IPS-20b (cell line): Measurements from ENCODE around the gene TTC7B.

Experiments
- H3K27ac ChIP-seq: one replicate; pipeline ENCODE4 v1.5.1; 2013; ENCODE audit warnings: low read length
- H3K27me3 ChIP-seq: 2 replicates; pipeline ENCODE4 v1.6.1; 2013; ENCODE audit warnings: mild to moderate bottlenecking, low read length, inconsistent platforms; ENCODE audit not compliant: insufficient read depth
- H3K36me3 ChIP-seq: 2 replicates; pipeline ENCODE4 v1.6.1; 2013; ENCODE audit warnings: low read depth, mild to moderate bottlenecking, inconsistent platforms, low read length, moderate library complexity; ENCODE audit not compliant: insufficient read depth
- H3K4me1 ChIP-seq: 2 replicates; pipeline ENCODE4 v1.6.1; 2013; ENCODE audit warnings: mild to moderate bottlenecking, control low read depth, inconsistent platforms, low read length, moderate library complexity; ENCODE audit not compliant: insufficient read depth
- H3K4me3 ChIP-seq: 2 replicates; pipeline ENCODE4 v1.5.1; 2013; ENCODE audit warnings: mild to moderate bottlenecking, low read length, inconsistent platforms
- H3K9ac ChIP-seq: 2 replicates; pipeline ENCODE4 v1.6.1; 2013; ENCODE audit warnings: low read depth, mild to moderate bottlenecking, inconsistent platforms, low read length, moderate library complexity
- H3K9me3 ChIP-seq: 2 replicates; pipeline ENCODE4 v1.6.1; 2013; ENCODE audit warnings: mild to moderate bottlenecking, low read depth, low read length, inconsistent platforms; ENCODE audit not compliant: insufficient read depth

The TTC7B gene

GRCh38 chr14:90600619-90601018 lies 215.6 kb downstream of the TTC7B start:
- Histone ChIP-seq H3K9ac (no peak overlapping the region), H3K4me3 (no peak overlapping the region), H3K9me3 (no peaks in the 10 kb centered on the region), H3K27me3 (no peaks in the 10 kb centered on the region), H3K27ac (no peak overlapping the region), H3K36me3 (no peaks in the 10 kb centered on the region), H3K4me1 (peaks cover 26% of the 10 kb centered on the region; the same call in 1 of the 2 replicates)

DNA sequence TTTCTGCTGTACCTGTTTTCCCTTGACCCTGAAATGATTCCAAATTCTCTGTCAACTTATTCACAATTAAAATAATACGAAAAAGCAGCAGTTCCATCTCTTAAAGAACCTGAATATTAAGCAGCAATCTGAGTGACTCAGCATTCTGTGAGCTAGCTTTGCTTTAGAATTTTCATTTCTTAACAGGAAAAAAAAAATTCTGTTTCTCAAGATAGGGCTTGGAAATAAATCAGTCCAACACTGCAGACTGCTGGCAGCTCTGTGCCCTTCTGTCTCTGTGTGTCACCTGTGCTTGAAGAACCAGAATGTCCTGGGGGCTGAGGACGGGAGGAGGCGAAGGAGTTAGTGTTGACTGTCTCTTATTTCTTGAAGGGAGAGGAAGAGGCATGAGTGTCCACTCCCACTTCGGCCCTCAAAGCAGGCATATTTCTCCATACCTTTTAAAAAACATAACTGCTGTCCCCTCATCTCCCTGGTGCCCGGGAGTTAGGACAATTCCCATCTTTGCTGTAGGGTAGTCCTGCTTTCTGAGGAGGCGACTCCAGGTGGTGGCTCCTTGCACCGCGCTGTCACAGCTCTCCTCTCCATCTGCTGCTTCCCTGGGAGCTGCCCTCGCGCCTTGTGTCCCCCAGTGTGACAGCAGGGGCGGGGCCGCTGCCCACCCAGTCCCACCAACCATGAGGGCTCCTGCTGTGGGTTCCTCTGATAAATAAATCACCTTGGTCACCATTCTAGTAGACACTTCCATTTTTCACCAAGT lies 216.3 kb downstream of the TTC7B start:
- Histone ChIP-seq H3K36me3 (no peaks in the 10 kb centered on the region), H3K9ac (no peak overlapping the region), H3K27me3 (no peaks in the 10 kb centered on the region), H3K9me3 (no peaks in the 10 kb centered on the region), H3K4me3 (no peak overlapping the region), H3K27ac (no peak overlapping the region), H3K4me1 (peaks cover 19% of the 10 kb centered on the region; the same call in 1 of the 2 replicates)

DNA sequence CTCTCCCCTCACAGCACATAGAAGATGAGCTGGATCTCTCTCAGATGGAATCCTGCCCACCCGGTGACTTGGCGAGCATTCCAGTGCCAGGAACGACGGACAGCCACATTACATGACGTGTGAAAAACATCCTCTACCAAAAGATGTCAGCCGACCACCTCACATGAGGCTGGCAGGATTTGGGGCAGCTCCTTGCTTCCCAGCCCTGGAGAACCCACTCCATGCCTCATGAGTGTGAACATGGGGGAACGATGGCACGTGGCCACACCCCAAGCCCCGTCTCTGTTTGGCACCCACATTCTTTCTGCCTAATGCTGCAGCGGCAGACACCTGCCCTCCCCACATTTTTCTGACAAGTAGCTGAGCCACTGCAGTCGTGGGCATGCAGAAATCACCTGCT lies 216.9 kb downstream of the TTC7B start:
- H3K9me3 ChIP-seq: no peaks in the 10 kb centered on the region
- no peaks in the 10 kb centered on the region for H3K36me3 ChIP-seq
- no peak overlapping the region for H3K4me3 ChIP-seq
- no peak overlapping the region for H3K27ac ChIP-seq
- H3K9ac ChIP-seq: no peak overlapping the region
- H3K27me3 ChIP-seq: no peaks in the 10 kb centered on the region
- H3K4me1 ChIP-seq: peaks cover 13% of the 10 kb centered on the region; the same call in 1 of the 2 replicates

DNA sequence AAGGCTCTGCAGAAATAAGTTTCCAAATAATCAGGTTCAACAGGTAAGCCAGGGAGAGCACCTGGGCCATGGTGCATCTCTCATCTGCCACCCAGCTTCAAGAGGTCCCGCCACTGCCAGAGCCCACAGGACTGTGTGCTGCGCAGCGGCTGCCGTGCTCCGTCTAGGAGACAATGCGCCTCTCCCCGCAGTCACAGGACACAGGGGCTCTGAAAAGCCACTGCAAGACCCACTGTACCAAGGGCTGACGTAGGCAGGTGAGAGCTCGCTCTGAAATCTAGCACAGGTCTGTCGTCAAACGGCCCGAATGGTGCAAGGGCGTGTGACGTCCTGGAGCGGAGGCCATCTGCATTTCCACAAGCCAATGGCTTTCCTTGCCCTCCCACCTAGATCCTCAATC lies 218.3 kb downstream of the TTC7B start:
- Histone ChIP-seq H3K4me3 (no peak overlapping the region), H3K27me3 (no peaks in the 10 kb centered on the region), H3K9me3 (no peaks in the 10 kb centered on the region), H3K27ac (no peak overlapping the region), H3K9ac (no peak overlapping the region), H3K36me3 (no peaks in the 10 kb centered on the region), H3K4me1 (peaks cover 4% of the 10 kb centered on the region; the same call in 1 of the 2 replicates)

DNA sequence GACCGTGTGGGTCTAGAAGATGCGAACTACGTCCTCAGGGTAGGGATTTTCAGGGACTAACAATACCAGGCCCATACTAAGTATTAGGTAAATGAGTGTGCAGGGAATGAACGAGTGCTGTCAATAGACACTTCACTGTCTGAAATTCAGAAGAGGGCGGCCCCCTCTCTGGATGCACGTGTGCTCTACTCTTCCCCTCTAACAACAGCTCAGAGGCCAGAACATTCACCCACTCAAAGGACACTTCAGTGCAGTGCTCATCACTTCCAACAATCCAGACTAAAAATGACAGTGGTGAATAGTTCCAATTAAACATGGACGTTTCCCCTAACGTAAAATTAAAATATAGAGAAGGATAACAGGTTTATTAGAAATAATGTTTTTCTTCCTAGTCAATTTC lies 219.5 kb downstream of the TTC7B start:
- H3K9ac ChIP-seq: no peak overlapping the region
- peaks cover 4% of the 10 kb centered on the region; the same call in 1 of the 2 replicates for H3K4me1 ChIP-seq
- H3K4me3 ChIP-seq: no peak overlapping the region
- H3K27me3 ChIP-seq: no peaks in the 10 kb centered on the region
- H3K27ac ChIP-seq: no peak overlapping the region
- H3K36me3 ChIP-seq: no peaks in the 10 kb centered on the region
- H3K9me3 ChIP-seq: no peaks in the 10 kb centered on the region

GRCh38 chr14:90593254-90594040 lies 222.8 kb downstream of the TTC7B start:
- H3K4me3 ChIP-seq: no peak overlapping the region
- no peaks in the 10 kb centered on the region for H3K27me3 ChIP-seq
- H3K36me3 ChIP-seq: no peaks in the 10 kb centered on the region
- H3K27ac ChIP-seq: no peak overlapping the region
- H3K9ac ChIP-seq: no peak overlapping the region
- no peaks in the 10 kb centered on the region for H3K4me1 ChIP-seq
- no peaks in the 10 kb centered on the region for H3K9me3 ChIP-seq

- no peaks in the 10 kb centered on the region for H3K36me3 ChIP-seq
- no peaks in the 10 kb centered on the region for H3K9me3 ChIP-seq
- no peaks in the 10 kb centered on the region for H3K4me1 ChIP-seq
- no peak overlapping the region for H3K9ac ChIP-seq
- H3K27me3 ChIP-seq: no peaks in the 10 kb centered on the region
- no peak overlapping the region for H3K27ac ChIP-seq
- H3K4me3 ChIP-seq: no peak overlapping the region
Measured at GRCh38 chr14:90592655-90593054, 223.6 kb downstream of the TTC7B start.

DNA sequence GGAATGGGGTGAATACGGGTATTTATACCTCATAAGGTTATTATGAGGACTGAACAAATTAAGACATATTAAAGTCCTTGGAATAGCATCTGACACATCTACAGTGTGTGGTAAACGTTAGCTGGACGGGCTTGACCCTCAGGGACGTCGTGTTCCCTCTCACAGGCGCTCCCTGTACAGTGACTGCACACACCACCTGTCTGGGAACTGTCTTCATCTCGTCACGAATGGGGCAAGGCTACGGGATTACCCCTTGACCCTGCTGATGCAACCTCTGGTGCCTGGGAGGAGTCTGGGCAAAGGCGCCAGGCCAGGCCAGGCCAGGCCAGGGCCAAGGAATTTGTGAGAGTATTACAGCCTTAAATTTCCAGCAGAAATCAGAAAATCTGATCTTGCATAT lies 228.3 kb downstream of the TTC7B start:
- no peaks in the 10 kb centered on the region for H3K4me1 ChIP-seq
- no peak overlapping the region for H3K9ac ChIP-seq
- no peak overlapping the region for H3K4me3 ChIP-seq
- H3K27ac ChIP-seq: no peak overlapping the region
- no peaks in the 10 kb centered on the region for H3K36me3 ChIP-seq
- H3K27me3 ChIP-seq: no peaks in the 10 kb centered on the region
- no peaks in the 10 kb centered on the region for H3K9me3 ChIP-seq

GRCh38 chr14:90587252-90587910 lies 228.8 kb downstream of the TTC7B start:
- Histone ChIP-seq H3K27ac (no peak overlapping the region), H3K4me3 (no peak overlapping the region), H3K36me3 (no peaks in the 10 kb centered on the region), H3K27me3 (no peaks in the 10 kb centered on the region), H3K9ac (no peak overlapping the region), H3K4me1 (no peaks in the 10 kb centered on the region), H3K9me3 (no peaks in the 10 kb centered on the region)

DNA sequence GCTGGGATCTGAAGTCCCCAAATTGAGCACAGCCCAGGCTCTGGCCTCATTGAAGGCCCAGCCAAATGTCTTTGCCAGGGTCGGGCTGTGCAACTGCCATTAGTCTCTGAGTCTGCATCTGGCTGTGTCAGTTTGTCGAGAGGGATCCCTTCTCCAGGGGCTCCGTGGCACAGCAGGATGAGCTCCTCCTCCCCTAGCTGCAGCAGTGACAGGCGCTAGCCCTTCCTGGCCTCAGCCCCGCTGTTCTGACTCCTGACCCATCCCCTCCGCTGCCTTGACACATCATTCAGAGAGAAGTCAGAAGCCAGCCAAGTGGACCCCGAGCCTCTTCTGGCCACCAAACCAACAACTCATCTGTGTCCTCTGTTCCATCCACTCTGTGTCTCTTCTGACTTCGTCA lies 231.1 kb downstream of the TTC7B start:
- no peaks in the 10 kb centered on the region for H3K27me3 ChIP-seq
- H3K4me1 ChIP-seq: no peaks in the 10 kb centered on the region
- no peak overlapping the region for H3K9ac ChIP-seq
- no peak overlapping the region for H3K27ac ChIP-seq
- no peak overlapping the region for H3K4me3 ChIP-seq
- H3K36me3 ChIP-seq: no peaks in the 10 kb centered on the region
- H3K9me3 ChIP-seq: no peaks in the 10 kb centered on the region

GRCh38 chr14:90583916-90584605 lies 232.2 kb downstream of the TTC7B start:
- H3K4me1 ChIP-seq: no peaks in the 10 kb centered on the region
- no peaks in the 10 kb centered on the region for H3K27me3 ChIP-seq
- H3K9me3 ChIP-seq: no peaks in the 10 kb centered on the region
- H3K9ac ChIP-seq: no peak overlapping the region
- no peak overlapping the region for H3K4me3 ChIP-seq
- H3K27ac ChIP-seq: no peak overlapping the region
- no peaks in the 10 kb centered on the region for H3K36me3 ChIP-seq
